NCI-H128 (cell line): ENCODE results near the gene LIMS2.

Experiments used
- DNase-seq: peaks from one replicate; lab custom pipeline; 2025; ENCODE audit not compliant: unreplicated experiment; lab: John Stamatoyannopoulos, UW

The LIMS2 gene

GRCh38 chr2:127678531-127678930 is 3.2 kb upstream of the LIMS2 start:
- no peak for DNase-seq

- no peak for DNase-seq
Measured at GRCh38 chr2:127676906-127677305, 1.6 kb upstream of the LIMS2 start.

- no peak for DNase-seq
Measured at GRCh38 chr2:127674241-127675209, 805 bp downstream of the LIMS2 start.

GRCh38 chr2:127673291-127674069 is 1.9 kb downstream of the LIMS2 start:
- DNase-seq, result no peak

GRCh38 chr2:127672341-127673224 is 2.7 kb downstream of the LIMS2 start:
- DNase-seq, result no peak

GRCh38 chr2:127671557-127672302 is 3.6 kb downstream of the LIMS2 start:
- no peak for DNase-seq

GRCh38 chr2:127670957-127671290 is 4.4 kb downstream of the LIMS2 start:
- no peak for DNase-seq

- no peak for DNase-seq
Measured at GRCh38 chr2:127670055-127670956, 5.0 kb downstream of the LIMS2 start.

- DNase-seq, result no peak
Measured at GRCh38 chr2:127669056-127669455, 6.3 kb downstream of the LIMS2 start.

GRCh38 chr2:127665267-127665893 is 9.9 kb downstream of the LIMS2 start:
- no peak for DNase-seq

GRCh38 chr2:127664895-127665225 is 10.5 kb downstream of the LIMS2 start:
- no peak for DNase-seq

- no peak for DNase-seq
Measured at GRCh38 chr2:127664065-127664894, 11.1 kb downstream of the LIMS2 start.

- no peak for DNase-seq
Measured at GRCh38 chr2:127663566-127664064, 11.7 kb downstream of the LIMS2 start.

GRCh38 chr2:127662937-127663565 is 12.3 kb downstream of the LIMS2 start:
- no peak for DNase-seq

GRCh38 chr2:127661949-127662510 is 13.3 kb downstream of the LIMS2 start:
- DNase-seq, result no peak

GRCh38 chr2:127661072-127661649 is 14.2 kb downstream of the LIMS2 start:
- no peak for DNase-seq

- no peak for DNase-seq
Measured at GRCh38 chr2:127660291-127660578, 15.1 kb downstream of the LIMS2 start.
